ENCODE data around the gene MARK3. TPM values are rescaled to one million over a fixed set of nuclear protein-coding genes. Genes with fewer than 3 reads are reported as not detected.

MARK3 gene
- total RNA-seq, 1 donor from 2014 or later, result 138 TPM

- Mint-ChIP-seq H3K36me3 (ENCODE audit: insufficient read depth) (no peaks in the 10 kb centered on the region), H3K27me3 (no peaks in the 10 kb centered on the region), H3K4me1 (ENCODE audit: low read depth) (peaks cover 5% of the 10 kb centered on the region), H3K9me3 (ENCODE audit: low read depth) (no peaks in the 10 kb centered on the region), H3K4me3 (ENCODE audit: low read depth) (no peak overlapping the region), H3K27ac (no peak overlapping the region)
- no peak for TF ChIP-seq CTCF (IDR thresholded peaks at IDR 0.05; ENCODE audit: unreplicated experiment)
- no peak for DNase-seq (ENCODE audit: low spot score, unreplicated experiment)
Measured at GRCh38 chr14:103545915-103546651, 160.9 kb downstream of the MARK3 start.

GRCh38 chr14:103546652-103547454 lies 161.6 kb downstream of the MARK3 start:
- no peaks in the 10 kb centered on the region for H3K36me3 Mint-ChIP-seq (ENCODE audit: insufficient read depth)
- no peaks in the 10 kb centered on the region for H3K9me3 Mint-ChIP-seq (ENCODE audit: low read depth)
- H3K4me3 Mint-ChIP-seq (ENCODE audit: low read depth), result no peak overlapping the region
- H3K27ac Mint-ChIP-seq, result peak overlapping the region; percentile 56
- no peaks in the 10 kb centered on the region for H3K27me3 Mint-ChIP-seq
- peak; percentile 90 for DNase-seq (ENCODE audit: low spot score, unreplicated experiment)
- peak; percentile 98 for TF ChIP-seq CTCF (IDR thresholded peaks at IDR 0.05; ENCODE audit: unreplicated experiment)
- peaks cover 5% of the 10 kb centered on the region for H3K4me1 Mint-ChIP-seq (ENCODE audit: low read depth)

DNA sequence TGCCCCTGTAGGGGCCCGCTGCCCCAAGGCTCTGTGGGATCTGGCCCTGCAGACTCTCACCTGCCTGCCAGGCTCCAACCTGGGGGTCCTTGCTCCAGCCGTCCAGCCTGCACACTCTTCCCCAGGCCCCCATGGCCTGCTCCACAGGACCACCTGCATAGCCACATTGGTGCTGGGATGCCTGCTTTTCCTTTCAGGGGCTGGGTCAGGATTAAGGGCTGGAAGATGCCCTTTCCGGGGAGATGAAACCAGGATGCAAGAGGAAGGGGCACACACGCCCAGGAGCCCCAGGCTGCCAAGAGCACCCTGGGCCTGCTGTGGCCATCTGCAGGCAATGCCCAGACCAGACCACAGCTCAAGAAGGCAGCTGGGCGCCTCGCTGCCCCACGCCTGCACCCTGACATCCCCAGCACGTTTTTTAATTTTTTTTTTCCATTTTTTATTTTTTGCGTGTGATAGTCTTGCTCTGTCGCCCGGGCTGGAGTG lies 162.3 kb downstream of the MARK3 start:
- H3K27me3 Mint-ChIP-seq, result no peaks in the 10 kb centered on the region
- no peak overlapping the region for H3K27ac Mint-ChIP-seq
- peaks cover 5% of the 10 kb centered on the region for H3K4me1 Mint-ChIP-seq (ENCODE audit: low read depth)
- no peaks in the 10 kb centered on the region for H3K36me3 Mint-ChIP-seq (ENCODE audit: insufficient read depth)
- no peaks in the 10 kb centered on the region for H3K9me3 Mint-ChIP-seq (ENCODE audit: low read depth)
- H3K4me3 Mint-ChIP-seq (ENCODE audit: low read depth), result no peak overlapping the region
- no peak for TF ChIP-seq CTCF (IDR thresholded peaks at IDR 0.05; ENCODE audit: unreplicated experiment)
- no peak for DNase-seq (ENCODE audit: low spot score, unreplicated experiment)

- TF ChIP-seq CTCF (IDR thresholded peaks at IDR 0.05; ENCODE audit: unreplicated experiment), result no peak
- no peaks in the 10 kb centered on the region for H3K36me3 Mint-ChIP-seq (ENCODE audit: insufficient read depth)
- peaks cover 5% of the 10 kb centered on the region for H3K4me1 Mint-ChIP-seq (ENCODE audit: low read depth)
- H3K27me3 Mint-ChIP-seq, result no peaks in the 10 kb centered on the region
- no peak for DNase-seq (ENCODE audit: low spot score, unreplicated experiment)
- H3K4me3 Mint-ChIP-seq (ENCODE audit: low read depth), result no peak overlapping the region
- no peak overlapping the region for H3K27ac Mint-ChIP-seq
- H3K9me3 Mint-ChIP-seq (ENCODE audit: low read depth), result no peaks in the 10 kb centered on the region
Measured at GRCh38 chr14:103547941-103548462, 162.8 kb downstream of the MARK3 start.
